K562 (cell line): ENCODE results near the gene ELOF1. TPM values are rescaled to one million over a fixed set of nuclear protein-coding genes. Genes with fewer than 3 reads are reported as not detected.

Experiments
- CHD1 ChIP-seq: fragments of 200-600 bp; sonication (generic); IDR thresholded peaks from one replicate; pipeline ENCODE4 v1.6.1; 2012; ENCODE audit warnings: mild to moderate bottlenecking, moderate library complexity, low read length, inconsistent platforms
- ETV6 ChIP-seq, 3 experiments: fragments of 150-350 bp in 1 of 3; sonication (generic) in 1 of 3; formaldehyde crosslinking in 1 of 3; IDR thresholded peaks; 2 replicates each; pipeline versions ENCODE4 v1.6.1 to v1.8.0; 2014 to 2022; ENCODE audit warnings: borderline replicate concordance in 2 of 3, low read depth in 2 of 3, antibody characterized with exemption in 1 of 3, low read length in 1 of 3, mild to moderate bottlenecking in 1 of 3, missing genetic modification reagents in 1 of 3
- FOXJ3 ChIP-seq: sonication (generic); formaldehyde crosslinking; IDR thresholded peaks from 2 replicates; pipeline ENCODE4 v1.4.0; 2020; ENCODE audit warnings: mild to moderate bottlenecking, missing genetic modification reagents
- HBP1 ChIP-seq: fragments of 450-650 bp; formaldehyde crosslinking; IDR thresholded peaks from 2 replicates; pipeline ENCODE4 v1.4.0; 2022; ENCODE audit warnings: missing genetic modification characterization
- HLTF ChIP-seq: fragments of 450-650 bp; IDR thresholded peaks from 2 replicates; pipeline ENCODE4 v1.6.1; 2016
- HMGN3 ChIP-seq: IDR thresholded peaks from 2 replicates; pipeline ENCODE4 v1.6.1; 2011; ENCODE audit warnings: borderline replicate concordance, low read depth, mild to moderate bottlenecking, mixed read lengths, low read length; ENCODE audit not compliant: insufficient read length; ENCODE audit errors: extremely low read depth
- MTA1 ChIP-seq: fragments of 450-650 bp; IDR thresholded peaks from 2 replicates; pipeline ENCODE4 v1.6.1; 2017; ENCODE audit warnings: borderline replicate concordance
- NELFE ChIP-seq: IDR thresholded peaks from 2 replicates; pipeline ENCODE4 v1.6.1; 2011; ENCODE audit warnings: mild to moderate bottlenecking; ENCODE audit not compliant: insufficient read depth, insufficient read length
- NUFIP1 ChIP-seq: fragments of 450-650 bp; IDR thresholded peaks from 2 replicates; pipeline ENCODE4 v1.6.1; 2018; ENCODE audit not compliant: partially characterized antibody
- SMARCE1 ChIP-seq: fragments of 450-650 bp; IDR thresholded peaks from 2 replicates; pipeline ENCODE4 v1.7.1; 2016; ENCODE audit warnings: mild to moderate bottlenecking
- ZNF133 ChIP-seq: fragments of 250-450 bp; sonication (Bioruptor Pico); IDR thresholded peaks from 2 replicates; pipeline ENCODE4 v1.4.0; 2020; ENCODE audit warnings: mild to moderate bottlenecking
- ZNF655 ChIP-seq: fragments of 250-450 bp; sonication (Bioruptor Pico); IDR thresholded peaks from 2 replicates; pipeline ENCODE4 v1.5.0; 2021
- ZNF75A ChIP-seq: fragments of 450-650 bp; formaldehyde crosslinking; IDR thresholded peaks from 2 replicates; pipeline ENCODE4 v1.4.0; 2020; ENCODE audit warnings: mild to moderate bottlenecking
- ZNF778 ChIP-seq: fragments of 450-650 bp; formaldehyde crosslinking; IDR thresholded peaks from 2 replicates; pipeline ENCODE4 v1.4.0; 2020; ENCODE audit warnings: mild to moderate bottlenecking, moderate library complexity
- ZNF780A ChIP-seq: fragments of 250-450 bp; sonication (Bioruptor Pico); IDR thresholded peaks from 2 replicates; pipeline ENCODE4 v1.5.0; 2021; ENCODE audit warnings: mild to moderate bottlenecking
- polyA plus RNA-seq, 8 experiments: library from polyadenylated mRNA; depleted of rRNA in 4 of 8; stranded (reverse) in 5 of 8; unstranded in 3 of 8; fragments of >200 nt; fragmentation: Nextera tagmentation in 2 of 8; fragmentation: Illumina TruSeq in 1 of 8; extraction: Ambion mirVana in 2 of 8; extraction: Trizol in 1 of 8; gene quantifications; 2 replicates each; pipeline versions ENCODE4 v1.2.1 to v1.2.3, GENCODE V29; 2011 to 2014; ENCODE audit warnings: inconsistent platforms in 1 of 8, missing spikeins in 1 of 8
- total RNA-seq, 7 experiments: library from RNA; depleted of rRNA in 6 of 7; stranded (reverse); fragments of >200 nt in 6 of 7; fragmentation: Illumina TruSeq in 2 of 7; extraction: Trizol in 2 of 7; gene quantifications; 2 replicates each; pipeline versions ENCODE4 v1.2.1 to v1.2.3, GENCODE V29; 2011 to 2021; ENCODE audit warnings: low replicate concordance in 1 of 7
- TF ChIP-seq, protein P1 (sequence below): fragments of 450-650 bp; formaldehyde crosslinking; IDR thresholded peaks from 2 replicates; pipeline ENCODE4 v1.4.0; 2020; ENCODE audit warnings: mild to moderate bottlenecking, moderate library complexity
- TF ChIP-seq, protein P2 (sequence below): sonication (generic); formaldehyde crosslinking; IDR thresholded peaks from 2 replicates; pipeline ENCODE4 v1.9.0; 2022; ENCODE audit warnings: mild to moderate bottlenecking, missing genetic modification reagents
- TF ChIP-seq, protein P3 (sequence below): fragments of 450-650 bp; IDR thresholded peaks from 2 replicates; pipeline ENCODE4 v1.6.1; 2016; ENCODE audit warnings: borderline replicate concordance

ELOF1 gene
- total and polyA plus RNA-seq, 9 of the 15 experiments (the other 6 are each of a cell fraction or from before 2014, with no cell fraction given): 16.7 to 147 (median 74.2) TPM

DNA sequence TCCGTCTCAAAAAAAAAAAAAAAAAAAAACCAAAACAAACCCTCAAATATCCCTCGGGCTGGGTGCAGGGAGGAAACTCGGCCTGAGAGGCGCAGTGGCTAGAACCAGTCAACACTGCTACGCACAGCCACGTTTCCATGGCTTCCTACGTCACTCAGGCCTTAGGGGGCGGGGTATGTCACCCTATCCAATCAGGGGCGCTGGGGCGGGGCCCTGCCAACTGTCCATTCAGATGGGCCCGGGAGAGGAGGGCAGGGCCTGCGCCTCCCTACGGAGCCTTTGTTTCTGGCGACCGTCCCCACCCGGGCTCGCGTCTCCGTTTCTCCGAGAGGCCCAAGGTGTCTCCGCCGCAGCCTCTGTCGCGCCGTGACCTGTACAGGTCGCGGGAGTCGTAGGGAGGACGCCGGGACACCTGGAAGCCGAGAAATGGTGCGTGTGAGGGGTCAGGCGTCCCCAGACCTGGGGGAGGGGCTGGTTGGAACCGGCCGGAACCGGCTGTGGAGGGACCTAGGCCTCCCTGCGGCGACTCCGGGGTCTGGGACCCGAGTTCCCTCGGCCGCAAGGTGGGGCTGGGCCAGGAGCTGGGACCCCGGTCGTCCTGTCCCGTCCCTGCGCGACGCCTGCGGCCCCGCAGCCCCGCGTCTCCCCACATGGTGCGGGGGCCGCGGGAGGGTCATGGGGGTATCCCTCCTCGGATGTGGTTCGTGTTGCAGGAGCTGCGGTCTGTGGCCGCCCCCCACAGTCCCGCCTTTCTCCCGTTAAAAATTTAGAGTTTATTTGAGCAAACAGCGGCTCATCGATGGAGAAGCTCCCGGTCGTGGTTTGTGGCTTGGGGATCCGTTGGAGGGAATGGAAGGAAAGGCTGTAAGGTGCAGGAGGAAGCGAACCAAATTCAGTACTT is 38.4 kb upstream of the ELOF1 start, which contains the start of gene ZNF627 (continued):
- TF ChIP-seq, protein P1, sequence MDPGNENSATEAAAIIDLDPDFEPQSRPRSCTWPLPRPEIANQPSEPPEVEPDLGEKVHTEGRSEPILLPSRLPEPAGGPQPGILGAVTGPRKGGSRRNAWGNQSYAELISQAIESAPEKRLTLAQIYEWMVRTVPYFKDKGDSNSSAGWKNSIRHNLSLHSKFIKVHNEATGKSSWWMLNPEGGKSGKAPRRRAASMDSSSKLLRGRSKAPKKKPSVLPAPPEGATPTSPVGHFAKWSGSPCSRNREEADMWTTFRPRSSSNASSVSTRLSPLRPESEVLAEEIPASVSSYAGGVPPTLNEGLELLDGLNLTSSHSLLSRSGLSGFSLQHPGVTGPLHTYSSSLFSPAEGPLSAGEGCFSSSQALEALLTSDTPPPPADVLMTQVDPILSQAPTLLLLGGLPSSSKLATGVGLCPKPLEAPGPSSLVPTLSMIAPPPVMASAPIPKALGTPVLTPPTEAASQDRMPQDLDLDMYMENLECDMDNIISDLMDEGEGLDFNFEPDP (CRISPR knock-in tag): no peak
- TF ChIP-seq CHD1: peak; percentile 87
- TF ChIP-seq MTA1: 0 out of 2 replicates have a peak, but pooled peaks have one; percentile 10
- TF ChIP-seq ZNF133: no peak
- no peak for TF ChIP-seq NUFIP1
- 0 out of 2 replicates have a peak, but pooled peaks have one; percentile 50 for TF ChIP-seq HLTF
- TF ChIP-seq, protein P2, sequence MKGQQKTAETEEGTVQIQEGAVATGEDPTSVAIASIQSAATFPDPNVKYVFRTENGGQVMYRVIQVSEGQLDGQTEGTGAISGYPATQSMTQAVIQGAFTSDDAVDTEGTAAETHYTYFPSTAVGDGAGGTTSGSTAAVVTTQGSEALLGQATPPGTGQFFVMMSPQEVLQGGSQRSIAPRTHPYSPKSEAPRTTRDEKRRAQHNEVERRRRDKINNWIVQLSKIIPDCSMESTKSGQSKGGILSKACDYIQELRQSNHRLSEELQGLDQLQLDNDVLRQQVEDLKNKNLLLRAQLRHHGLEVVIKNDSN (CRISPR knock-in tag): no peak
- TF ChIP-seq ZNF655 (CRISPR knock-in tag): no peak
- no peak for TF ChIP-seq SMARCE1
- no peak for TF ChIP-seq NELFE
- TF ChIP-seq, protein P3, sequence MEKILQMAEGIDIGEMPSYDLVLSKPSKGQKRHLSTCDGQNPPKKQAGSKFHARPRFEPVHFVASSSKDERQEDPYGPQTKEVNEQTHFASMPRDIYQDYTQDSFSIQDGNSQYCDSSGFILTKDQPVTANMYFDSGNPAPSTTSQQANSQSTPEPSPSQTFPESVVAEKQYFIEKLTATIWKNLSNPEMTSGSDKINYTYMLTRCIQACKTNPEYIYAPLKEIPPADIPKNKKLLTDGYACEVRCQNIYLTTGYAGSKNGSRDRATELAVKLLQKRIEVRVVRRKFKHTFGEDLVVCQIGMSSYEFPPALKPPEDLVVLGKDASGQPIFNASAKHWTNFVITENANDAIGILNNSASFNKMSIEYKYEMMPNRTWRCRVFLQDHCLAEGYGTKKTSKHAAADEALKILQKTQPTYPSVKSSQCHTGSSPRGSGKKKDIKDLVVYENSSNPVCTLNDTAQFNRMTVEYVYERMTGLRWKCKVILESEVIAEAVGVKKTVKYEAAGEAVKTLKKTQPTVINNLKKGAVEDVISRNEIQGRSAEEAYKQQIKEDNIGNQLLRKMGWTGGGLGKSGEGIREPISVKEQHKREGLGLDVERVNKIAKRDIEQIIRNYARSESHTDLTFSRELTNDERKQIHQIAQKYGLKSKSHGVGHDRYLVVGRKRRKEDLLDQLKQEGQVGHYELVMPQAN: peak; percentile 49
- TF ChIP-seq HMGN3: peak; percentile 20
- no peak for TF ChIP-seq ZNF75A
- no peak for TF ChIP-seq ZNF778 (CRISPR knock-in tag)
- peak; percentile 84 for TF ChIP-seq HBP1 (CRISPR knock-in tag)
- TF ChIP-seq ZNF780A (CRISPR knock-in tag): no peak
- no peak for TF ChIP-seq ETV6 (IDR thresholded peaks at IDR 0.05; ENCODE audit: borderline replicate concordance in 1 of 2, low read depth in 2 of 2, low read length in 1 of 2)
- no peak for TF ChIP-seq ETV6 (CRISPR knock-in tag; IDR thresholded peaks at IDR 0.05; ENCODE audit: borderline replicate concordance)
- TF ChIP-seq FOXJ3 (CRISPR knock-in tag): no peak
